ENCODE measurements around the gene DYNLL1. TPM values are rescaled to one million over a fixed set of nuclear protein-coding genes. Genes with fewer than 3 reads are reported as not detected.
A peak's percentile ranks its signal among the peaks of the same experiment; 100 is the strongest.
"Not testable (repeated sequence)": the region's sequence is repeated elsewhere in the genome, so short reads cannot be mapped to it uniquely, and the experiment has no call there.

The DYNLL1 gene
- 393 TPM for total RNA-seq

DNA sequence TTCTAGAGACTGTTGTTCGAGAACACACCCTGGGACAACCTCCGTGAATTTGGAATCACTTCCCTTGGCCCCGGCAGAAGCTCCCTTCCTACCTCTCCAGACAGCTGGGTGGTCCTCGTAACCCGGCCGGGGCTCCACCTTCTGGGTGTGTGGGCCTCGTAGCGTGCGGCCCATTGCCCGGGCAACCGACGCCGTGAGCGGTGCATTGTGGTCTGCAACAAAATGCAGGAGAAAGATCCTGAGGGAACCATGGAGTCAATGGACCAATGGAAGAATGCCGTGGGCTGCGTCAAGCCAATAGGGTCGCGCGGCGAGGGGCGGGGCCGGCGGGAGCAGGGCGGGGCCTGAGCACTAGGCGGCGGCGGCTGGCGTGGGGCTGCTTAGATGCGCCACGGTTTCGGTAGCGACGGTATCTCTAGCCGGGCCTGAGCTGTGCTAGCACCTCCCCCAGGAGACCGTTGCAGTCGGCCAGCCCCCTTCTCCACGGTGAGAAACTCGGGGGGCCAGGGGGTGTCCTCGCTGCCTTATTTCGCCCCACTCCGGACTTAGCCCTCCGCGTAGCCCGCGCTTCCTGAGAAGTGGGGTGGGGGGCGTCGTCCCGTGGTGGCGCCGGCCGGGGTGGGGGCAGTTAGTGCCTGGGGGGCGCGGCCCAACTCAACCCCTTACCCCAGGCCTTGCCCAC, at the start of gene DYNLL1:
DYNLL1 (plus strand) TSS at position 383 of the 682 bp plus-strand sequence. CDS start 309 bp downstream, outside the sequence.
- peak; percentile 97 for DNase-seq (ENCODE audit: low spot score)

DNA sequence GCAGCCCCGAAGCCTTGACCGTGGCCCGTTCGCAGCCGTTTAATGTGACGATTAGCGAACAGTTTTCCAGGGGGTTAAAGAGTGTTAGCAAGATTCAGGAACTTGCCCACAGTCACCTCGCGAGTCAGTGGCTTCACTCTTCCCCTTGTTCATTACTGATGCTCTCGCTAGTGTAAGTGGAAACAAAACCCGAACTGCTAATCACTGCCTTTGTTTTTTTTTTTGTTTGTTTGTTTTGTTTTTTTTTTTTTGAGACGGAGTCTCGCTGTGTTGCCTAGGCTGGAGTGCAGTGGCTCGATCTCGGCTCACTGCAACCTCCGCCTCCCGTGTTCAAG, 49.1 kb upstream of the DYNLL1 start:
- DNase-seq (ENCODE audit: low spot score), result not testable (repeated sequence)

- no peak for DNase-seq (ENCODE audit: low spot score)
Observed at GRCh38 chr12:120447992-120448391, 47.9 kb upstream of the DYNLL1 start.

- not testable (repeated sequence) for DNase-seq (ENCODE audit: low spot score)
Observed at GRCh38 chr12:120452524-120452923, 43.4 kb upstream of the DYNLL1 start.

DNA sequence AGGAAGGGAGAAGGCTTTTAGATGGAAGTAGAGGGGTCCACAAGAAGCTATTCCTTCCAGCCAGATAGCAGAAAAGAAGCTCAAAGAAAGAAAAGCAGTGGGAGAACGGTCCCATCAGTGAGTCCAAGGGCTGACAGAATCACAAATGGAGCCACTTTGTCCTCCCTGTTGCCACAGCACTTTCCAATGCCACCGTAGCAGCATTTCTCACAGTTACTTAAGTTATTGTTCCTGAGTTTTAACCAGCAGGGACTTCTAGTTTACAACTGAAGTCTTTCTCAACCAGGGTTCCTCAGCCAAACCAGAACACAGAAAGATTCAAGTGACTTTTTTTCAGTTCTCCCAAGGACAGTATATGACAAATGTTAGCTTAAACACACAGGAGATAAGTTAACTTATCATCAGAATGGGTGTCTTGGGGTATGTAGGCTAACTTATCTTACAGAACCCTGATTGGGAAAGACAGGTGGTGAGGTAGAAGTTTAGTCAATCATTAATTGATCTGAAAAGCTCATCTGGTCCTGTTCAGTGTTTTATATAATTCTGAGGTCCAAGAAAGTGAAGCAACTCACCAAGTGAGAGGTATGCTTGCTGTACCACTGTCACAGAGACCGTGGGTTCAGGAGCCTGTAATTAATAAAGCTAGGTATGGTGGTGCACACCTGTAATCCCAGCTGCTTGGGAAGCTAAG, 42.7 kb upstream of the DYNLL1 start:
- DNase-seq (ENCODE audit: low spot score), result no peak

DNA sequence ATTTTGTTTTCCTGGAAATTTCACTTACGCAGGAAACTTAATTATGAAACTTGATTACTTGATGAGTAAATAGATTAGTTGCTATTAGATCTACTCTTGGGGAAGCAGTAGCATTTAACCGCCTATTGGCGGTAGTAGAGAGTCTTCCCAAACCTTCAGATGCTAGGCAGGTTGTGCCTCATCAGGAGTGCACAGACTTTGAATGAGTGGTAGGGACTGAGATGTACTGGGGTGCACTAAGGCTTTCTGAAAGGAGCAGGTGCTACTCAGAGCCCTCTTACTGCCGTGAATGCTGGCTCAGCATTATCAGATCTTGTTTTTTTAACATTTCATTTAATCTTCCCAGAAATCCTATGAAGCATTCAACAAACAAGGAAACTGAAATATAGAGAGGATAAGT, 41.9 kb upstream of the DYNLL1 start:
- DNase-seq (ENCODE audit: low spot score), result no peak

GRCh38 chr12:120455302-120455701, 40.6 kb upstream of the DYNLL1 start:
- DNase-seq (ENCODE audit: low spot score), result no peak

DNA sequence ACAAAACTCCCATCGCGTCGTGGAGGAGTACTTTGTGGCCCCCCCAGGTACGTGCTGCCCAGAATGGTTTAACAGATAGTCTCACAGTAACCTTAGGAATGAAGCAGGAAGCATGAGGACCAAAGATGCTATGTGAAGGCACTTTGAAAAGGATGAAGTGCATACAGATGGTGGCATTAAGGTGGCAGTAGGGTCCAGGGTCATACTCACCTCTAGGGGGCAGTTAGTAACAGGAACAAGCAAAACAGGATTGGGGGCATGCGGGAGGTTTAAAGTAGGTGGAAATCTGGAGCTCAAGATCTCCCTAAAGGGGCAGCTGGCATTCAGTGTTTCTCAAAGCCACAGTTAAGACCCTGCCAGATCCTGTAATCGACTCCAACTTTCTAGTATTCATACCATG, 38.8 kb upstream of the DYNLL1 start:
- DNase-seq (ENCODE audit: low spot score), result no peak

DNA sequence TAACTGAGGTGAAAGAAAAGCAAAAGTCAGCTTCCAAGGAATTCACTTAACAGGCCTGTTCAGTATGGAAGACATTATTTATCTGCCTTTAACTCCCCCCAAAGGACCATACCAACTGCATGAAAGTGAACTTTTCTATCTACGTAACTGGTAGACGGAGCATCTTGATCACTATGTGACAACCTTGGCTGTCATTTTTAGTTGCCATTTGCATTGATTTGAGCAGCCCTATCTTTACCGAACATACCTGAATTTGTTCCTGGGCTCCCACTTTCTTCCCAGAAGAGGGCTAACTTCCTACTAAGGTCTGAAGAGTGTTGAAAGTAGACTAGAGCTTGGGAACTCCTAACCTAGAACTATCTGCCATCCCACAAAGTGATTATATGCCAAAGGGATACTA, 35.8 kb upstream of the DYNLL1 start:
- no peak for DNase-seq (ENCODE audit: low spot score)

DNA sequence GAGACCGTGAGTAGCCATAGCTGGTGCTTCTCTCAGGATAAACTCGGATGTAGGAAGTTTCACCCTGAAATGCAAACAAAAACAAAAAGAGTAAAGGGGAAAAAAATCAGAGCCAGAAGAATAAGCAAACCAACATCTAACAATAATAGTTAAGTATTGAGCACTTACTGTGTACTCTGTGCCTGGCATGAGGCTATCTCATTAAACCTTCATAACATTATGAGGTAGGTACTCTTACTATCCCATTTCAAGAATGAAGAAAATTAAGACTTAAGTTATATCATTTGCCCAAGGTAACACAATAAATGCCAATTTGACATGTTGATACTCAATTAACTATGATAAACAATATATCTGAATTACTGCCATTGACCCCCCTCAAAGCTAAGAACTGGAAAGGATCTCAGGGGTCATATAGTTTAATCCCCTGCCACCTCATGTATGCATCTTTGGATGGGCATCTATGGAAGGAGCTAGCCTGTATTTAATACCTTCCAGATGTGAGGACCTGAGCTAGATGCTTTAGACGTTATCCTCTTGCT, 33.7 kb upstream of the DYNLL1 start:
- DNase-seq (ENCODE audit: low spot score), result no peak

DNA sequence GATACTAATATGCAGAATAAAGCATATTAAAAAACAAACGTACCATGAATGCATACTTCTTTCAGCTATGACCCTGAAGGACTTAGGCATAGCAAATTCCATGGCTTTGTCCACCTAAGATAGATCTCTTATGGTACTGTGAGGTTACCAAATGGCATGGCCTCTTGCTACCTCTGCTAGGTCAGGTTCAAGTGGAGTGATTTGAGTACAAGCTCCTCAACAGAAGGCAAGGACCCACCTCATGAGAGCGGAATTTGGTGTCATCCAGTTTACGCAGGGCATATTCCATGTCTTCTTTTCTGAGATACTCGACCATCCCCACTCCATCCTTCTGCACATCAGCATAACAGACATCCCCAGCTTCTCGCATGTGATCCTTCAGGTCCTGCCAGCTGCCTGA, 32.2 kb upstream of the DYNLL1 start:
- DNase-seq (ENCODE audit: low spot score), result no peak

DNA sequence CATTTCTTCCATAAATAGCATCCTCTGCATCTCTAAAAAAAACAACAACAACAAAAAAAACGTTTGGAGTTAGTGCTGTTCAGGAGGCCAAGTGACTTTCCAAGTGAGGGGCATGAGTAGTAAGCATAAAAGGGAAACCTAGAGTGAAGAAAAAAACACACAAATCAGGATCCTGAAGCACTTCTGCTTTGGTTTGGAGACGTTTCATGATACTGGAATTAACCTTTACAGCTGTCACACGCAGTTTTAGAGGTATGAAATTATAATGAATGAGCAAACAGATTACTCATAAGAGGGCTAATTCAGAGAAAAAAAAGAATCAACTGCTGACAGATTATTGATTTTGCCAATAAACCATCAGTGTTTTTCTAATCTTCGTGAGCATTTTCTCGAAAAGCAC, 30.2 kb upstream of the DYNLL1 start:
- DNase-seq (ENCODE audit: low spot score), result no peak

DNA sequence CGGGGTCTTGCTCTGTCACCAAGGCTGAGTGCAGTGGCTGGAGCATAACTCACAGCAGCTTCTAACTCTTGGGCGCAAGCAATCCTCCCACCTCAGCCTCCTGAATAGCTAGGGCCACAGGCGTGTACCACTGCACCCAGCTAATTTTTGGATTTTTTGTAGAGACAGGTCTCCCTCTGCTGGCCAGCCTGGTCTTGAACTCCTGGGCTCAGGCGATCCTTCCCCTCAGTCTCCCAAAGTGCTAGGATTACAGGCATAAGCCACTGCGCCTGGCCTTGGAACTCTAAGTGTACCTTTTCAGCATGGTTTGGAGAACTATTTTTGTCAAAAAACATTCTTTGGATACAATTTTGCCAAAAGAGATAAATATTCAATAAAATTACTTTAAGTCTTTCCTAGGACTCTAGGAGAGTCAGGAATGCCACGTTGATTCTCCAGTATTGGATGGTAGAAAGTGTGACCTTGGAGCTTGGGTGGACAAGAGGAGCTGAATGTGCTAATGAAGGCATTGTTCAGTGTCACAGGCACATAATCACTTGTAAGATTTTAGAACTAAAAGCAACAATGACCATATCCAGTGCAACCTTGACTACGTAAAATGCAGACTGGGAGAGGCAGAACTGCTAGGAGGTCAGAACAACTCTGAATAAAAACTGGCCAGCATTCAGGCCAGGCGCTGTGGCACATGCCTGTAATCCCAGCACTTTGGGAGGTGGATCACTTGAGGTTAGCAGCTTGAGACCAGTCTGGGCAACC, 29.2 kb upstream of the DYNLL1 start:
- DNase-seq (ENCODE audit: low spot score), result no peak

GRCh38 chr12:120467439-120467838, 28.5 kb upstream of the DYNLL1 start:
- no peak for DNase-seq (ENCODE audit: low spot score)

DNA sequence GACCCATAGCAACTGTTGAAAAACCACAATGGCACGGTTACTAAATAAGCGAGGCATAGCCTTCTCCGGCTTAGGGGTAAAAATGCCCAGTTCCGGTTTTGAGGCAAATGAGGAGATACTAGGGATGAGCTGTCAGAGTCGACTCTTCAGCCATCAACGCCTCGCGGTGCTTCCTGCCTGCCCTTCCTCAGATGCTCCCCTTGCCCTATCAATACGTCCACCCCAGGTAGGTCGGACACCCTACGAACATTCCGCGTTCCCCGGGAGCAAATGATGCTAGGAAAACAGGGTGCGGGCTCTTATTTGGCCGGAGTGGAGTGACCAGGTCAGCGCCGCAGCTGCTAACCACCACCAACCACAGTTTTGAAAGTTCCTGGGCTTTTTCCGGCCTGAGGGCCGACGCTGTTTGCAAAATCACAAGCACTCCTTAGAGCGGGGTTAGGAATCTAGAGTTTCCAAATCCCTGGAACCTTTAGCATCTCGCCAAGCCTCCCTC, 27.5 kb upstream of the DYNLL1 start:
- DNase-seq (ENCODE audit: low spot score), result peak; percentile 14

GRCh38 chr12:120468821-120469449, 27.0 kb upstream of the DYNLL1 start:
- DNase-seq (ENCODE audit: low spot score), result peak; percentile 15

GRCh38 chr12:120469450-120470149, 26.3 kb upstream of the DYNLL1 start, which contains the start of gene SRSF9:
Gene SRSF9 (minus strand): TSS chr12:120469748. CDS start chr12:120469609, 139 bp downstream.
- peak; percentile 96 for DNase-seq (ENCODE audit: low spot score)

GRCh38 chr12:120470150-120470784, 25.6 kb upstream of the DYNLL1 start:
- DNase-seq (ENCODE audit: low spot score), result peak; percentile 10

DNA sequence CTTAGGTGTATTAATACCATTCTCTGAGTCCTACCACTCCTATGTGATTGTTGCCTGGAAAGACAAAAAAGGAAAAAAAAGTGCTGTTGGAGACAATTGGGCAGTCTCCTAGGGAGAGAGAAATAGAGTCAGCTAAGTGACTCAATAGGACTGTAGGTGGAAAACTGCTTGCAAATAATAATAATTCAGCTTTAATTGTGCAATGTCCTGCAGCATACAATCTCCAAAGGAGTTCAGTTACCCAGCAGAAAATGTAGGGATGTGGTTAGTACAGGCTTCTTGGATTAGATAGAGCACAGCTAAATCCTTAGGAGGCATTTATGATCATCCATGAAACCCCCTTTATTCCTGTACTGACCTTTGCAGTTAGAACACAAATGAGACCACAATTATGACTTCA, 23.4 kb upstream of the DYNLL1 start:
- DNase-seq (ENCODE audit: low spot score), result no peak

GRCh38 chr12:120473807-120474615, 21.9 kb upstream of the DYNLL1 start:
- no peak for DNase-seq (ENCODE audit: low spot score)
